Hippocampal formation (tissue), 2 donors: ENCODE data around the gene TTC34.
"Not testable (repeated sequence)": the region's sequence is repeated elsewhere in the genome, so short reads cannot be mapped to it uniquely, and the experiment has no call there.

ENCODE experiments used
- DNase-seq, 2 donors: peaks; one replicate each; lab custom pipeline; 2025; lab: John Stamatoyannopoulos, UW

Gene TTC34

GRCh38 chr1:2755426-2755825 is 46.1 kb downstream of the TTC34 start:
- not testable (repeated sequence) for DNase-seq

GRCh38 chr1:2754597-2754996 is 46.9 kb downstream of the TTC34 start:
- DNase-seq, result not testable (repeated sequence)

GRCh38 chr1:2752503-2752902 is 49.0 kb downstream of the TTC34 start:
- not testable (repeated sequence) for DNase-seq

GRCh38 chr1:2751866-2752265 is 49.6 kb downstream of the TTC34 start:
- DNase-seq, result not testable (repeated sequence)

GRCh38 chr1:2750766-2751730 is 50.4 kb downstream of the TTC34 start:
- not testable (repeated sequence) for DNase-seq

- DNase-seq, result not testable (repeated sequence)
Observed at GRCh38 chr1:2750041-2750680, 51.3 kb downstream of the TTC34 start.

GRCh38 chr1:2748626-2749025 is 52.9 kb downstream of the TTC34 start:
- DNase-seq, result not testable (repeated sequence)

- not testable (repeated sequence) for DNase-seq
Observed at GRCh38 chr1:2694796-2695195, 106.7 kb downstream of the TTC34 start.

GRCh38 chr1:2690180-2690579 is 111.3 kb downstream of the TTC34 start:
- not testable (repeated sequence) for DNase-seq

- DNase-seq, result not testable (repeated sequence)
Observed at GRCh38 chr1:2688336-2688665, 113.2 kb downstream of the TTC34 start.

GRCh38 chr1:2687638-2688335 is 113.7 kb downstream of the TTC34 start:
- not testable (repeated sequence) for DNase-seq

- DNase-seq, result not testable (repeated sequence)
Observed at GRCh38 chr1:2687174-2687591, 114.3 kb downstream of the TTC34 start.

GRCh38 chr1:2686091-2686863 is 115.2 kb downstream of the TTC34 start:
- not testable (repeated sequence) for DNase-seq

GRCh38 chr1:2685671-2686070 is 115.8 kb downstream of the TTC34 start:
- DNase-seq, result not testable (repeated sequence)

- not testable (repeated sequence) for DNase-seq
Observed at GRCh38 chr1:2684878-2685277, 116.6 kb downstream of the TTC34 start.

GRCh38 chr1:2684000-2684399 is 117.5 kb downstream of the TTC34 start:
- not testable (repeated sequence) for DNase-seq

GRCh38 chr1:2683321-2683741 is 118.2 kb downstream of the TTC34 start:
- DNase-seq, result not testable (repeated sequence)

GRCh38 chr1:2682879-2683278 is 118.6 kb downstream of the TTC34 start:
- not testable (repeated sequence) for DNase-seq

- DNase-seq, result not testable (repeated sequence)
Observed at GRCh38 chr1:2676726-2677125, 124.8 kb downstream of the TTC34 start.

GRCh38 chr1:2671656-2672055 is 129.8 kb downstream of the TTC34 start:
- DNase-seq, result not testable (repeated sequence)

GRCh38 chr1:2659806-2660205 is 141.7 kb downstream of the TTC34 start:
- not testable (repeated sequence) for DNase-seq
